Kidney capillary endothelial cell (primary cell): ENCODE results near the gene RTEL1.
A peak's percentile ranks its signal among the peaks of the same experiment; 100 is the strongest.

Experiments
- DNase-seq: peaks from one replicate; pipeline ENCODE4 v3.0.0-alpha.2; 2018; ENCODE audit warnings: low spot score

Gene RTEL1

GRCh38 chr20:63739130-63740069, 81.3 kb downstream of the RTEL1 start, which contains the start of gene SLC2A4RG:
SLC2A4RG (plus strand) TSS chr20:63739776; CDS start chr20:63739913, 137 bp downstream.
- peak; percentile 58 for DNase-seq

- no peak for DNase-seq
Measured at GRCh38 chr20:63740070-63740626, 82.0 kb downstream of the RTEL1 start.

- DNase-seq, result peak; percentile 65
Measured at GRCh38 chr20:63740627-63741353, 82.7 kb downstream of the RTEL1 start.

- DNase-seq, result no peak
Measured at GRCh38 chr20:63741354-63741675, 83.2 kb downstream of the RTEL1 start.

- no peak for DNase-seq
Measured at GRCh38 chr20:63741676-63742380, 83.7 kb downstream of the RTEL1 start.

GRCh38 chr20:63742381-63743024, 84.4 kb downstream of the RTEL1 start:
- no peak for DNase-seq

GRCh38 chr20:63743210-63743970, 85.3 kb downstream of the RTEL1 start:
- DNase-seq, result no peak

- no peak for DNase-seq
Measured at GRCh38 chr20:63744158-63744557, 86.0 kb downstream of the RTEL1 start.

GRCh38 chr20:63744574-63745423, 86.7 kb downstream of the RTEL1 start:
- no peak for DNase-seq

GRCh38 chr20:63745424-63745805, 87.3 kb downstream of the RTEL1 start:
- DNase-seq, result no peak
